Mucosa of descending colon (tissue), 3 donors: ENCODE data around the gene RPL34. TPM values are rescaled to one million over a fixed set of nuclear protein-coding genes. Genes with fewer than 3 reads are reported as not detected.

Experiments used
- ATAC-seq: fragments of 200-7000 bp; cut with Tn5 transposase; one replicate; pipeline ENCODE4 v1.9.1; 2020; ENCODE audit warnings: mild to moderate bottlenecking, moderate library complexity
- DNase-seq, 3 donors: peaks; one replicate each; pipeline ENCODE4 v3.0.0-alpha.2; 2020
- H3K36me3 ChIP-seq: fragments of 200-600 bp; one replicate; pipeline ENCODE4 v1.8.0; 2021; ENCODE audit warnings: low read depth, mild to moderate bottlenecking
- H3K4me1 ChIP-seq: fragments of 200-600 bp; one replicate; pipeline ENCODE4 v1.8.0; 2021; ENCODE audit warnings: low read depth, mild to moderate bottlenecking
- H3K4me3 ChIP-seq: fragments of 200-600 bp; one replicate; pipeline ENCODE4 v1.8.0; 2021; ENCODE audit warnings: mild to moderate bottlenecking
- H3K9me3 ChIP-seq: fragments of 200-600 bp; one replicate; pipeline ENCODE4 v1.8.0; 2021; ENCODE audit warnings: mild to moderate bottlenecking
- intact Hi-C, 2 donors: fragments of 100-400 bp; cut with DNase I in 1 of 2; cut with micrococcal nuclease in 1 of 2; formaldehyde crosslinking; loops; one replicate each; pipeline versions ENCODE4 v1.11.0 to v1.11.1; 2022; cut with DNase I, micrococcal nuclease
- total RNA-seq, 3 donors: library from RNA; stranded (reverse); fragmentation: NEBNext Ultra II Directional in 2 of 3; extraction: Animal tissue kit (Norgen Biotek cat#: 25700) in 2 of 3; gene quantifications; one replicate each; pipeline versions ENCODE4 v1.2.1 to v1.2.4, GENCODE V29; 2021 to 2023
- TF ChIP-seq, protein P1 (sequence below): fragments of 200-600 bp; IDR thresholded peaks from one replicate; pipeline ENCODE4 v1.8.0; 2022; ENCODE audit warnings: antibody characterized with exemption, mild to moderate bottlenecking
- donor health status: DM: no; HTN: no; CAD: no; lungs with moderate emphysema.
- donor health status: DM: no; HTN: no; CAD: no.
- donor health status: DM: no; HTN: yes; CAD: no.

The RPL34 gene
- total RNA-seq, 3 donors from 2014 or later = 835 to 932 (median 883) TPM

DNA sequence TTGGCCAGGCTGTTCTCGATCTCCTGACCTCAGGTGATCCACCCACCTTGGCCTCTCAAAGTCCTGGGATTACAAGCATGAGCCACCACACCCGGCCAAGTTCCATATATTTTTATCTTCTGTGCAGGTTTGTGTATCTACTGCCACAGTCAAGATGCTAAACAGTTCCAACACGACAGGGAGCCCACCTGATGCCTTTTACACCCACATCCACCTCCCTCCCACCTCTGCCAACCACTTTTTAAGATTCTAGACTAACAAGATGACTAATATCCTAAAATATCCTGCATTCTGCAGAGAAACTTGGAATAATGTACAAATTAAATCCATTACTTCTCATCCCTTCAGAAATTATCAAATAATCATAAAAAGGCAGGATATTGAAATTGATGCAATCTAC, 19.3 kb upstream of the RPL34 start:
- Histone ChIP-seq H3K4me3 (no peak overlapping the region), H3K4me1 (no peaks in the 10 kb centered on the region), H3K9me3 (no peaks in the 10 kb centered on the region), H3K36me3 (no peaks in the 10 kb centered on the region)
- intact Hi-C loops = no loop called here
- no peak for ATAC-seq
- DNase-seq = no peak
- TF ChIP-seq, protein P1, sequence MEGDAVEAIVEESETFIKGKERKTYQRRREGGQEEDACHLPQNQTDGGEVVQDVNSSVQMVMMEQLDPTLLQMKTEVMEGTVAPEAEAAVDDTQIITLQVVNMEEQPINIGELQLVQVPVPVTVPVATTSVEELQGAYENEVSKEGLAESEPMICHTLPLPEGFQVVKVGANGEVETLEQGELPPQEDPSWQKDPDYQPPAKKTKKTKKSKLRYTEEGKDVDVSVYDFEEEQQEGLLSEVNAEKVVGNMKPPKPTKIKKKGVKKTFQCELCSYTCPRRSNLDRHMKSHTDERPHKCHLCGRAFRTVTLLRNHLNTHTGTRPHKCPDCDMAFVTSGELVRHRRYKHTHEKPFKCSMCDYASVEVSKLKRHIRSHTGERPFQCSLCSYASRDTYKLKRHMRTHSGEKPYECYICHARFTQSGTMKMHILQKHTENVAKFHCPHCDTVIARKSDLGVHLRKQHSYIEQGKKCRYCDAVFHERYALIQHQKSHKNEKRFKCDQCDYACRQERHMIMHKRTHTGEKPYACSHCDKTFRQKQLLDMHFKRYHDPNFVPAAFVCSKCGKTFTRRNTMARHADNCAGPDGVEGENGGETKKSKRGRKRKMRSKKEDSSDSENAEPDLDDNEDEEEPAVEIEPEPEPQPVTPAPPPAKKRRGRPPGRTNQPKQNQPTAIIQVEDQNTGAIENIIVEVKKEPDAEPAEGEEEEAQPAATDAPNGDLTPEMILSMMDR = no peak

DNA sequence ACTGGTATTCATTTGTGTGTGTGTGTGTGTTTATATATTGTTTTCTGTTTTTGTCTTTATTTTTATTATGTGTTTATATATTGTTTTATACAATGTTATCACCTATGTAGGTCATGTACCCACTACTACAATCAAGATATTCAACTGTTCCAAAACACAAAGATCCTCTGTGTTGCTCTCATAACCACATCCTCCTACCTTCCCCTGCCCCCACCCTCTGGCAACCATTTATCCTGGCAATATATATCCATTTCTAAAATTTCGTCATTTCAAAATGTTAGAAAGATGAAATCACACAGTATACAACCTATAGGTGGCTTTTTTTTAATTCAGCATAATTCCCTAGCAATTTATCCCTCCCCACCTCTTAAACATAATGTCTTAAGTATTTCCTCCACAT, 18.8 kb upstream of the RPL34 start:
- H3K9me3 ChIP-seq = no peaks in the 10 kb centered on the region
- H3K4me1 ChIP-seq = no peaks in the 10 kb centered on the region
- ATAC-seq (peak; percentile 38), DNase-seq (no peak)
- H3K36me3 ChIP-seq = no peaks in the 10 kb centered on the region
- TF ChIP-seq, protein P1 = no peak
- intact Hi-C loops = no loop called here
- no peak overlapping the region for H3K4me3 ChIP-seq

DNA sequence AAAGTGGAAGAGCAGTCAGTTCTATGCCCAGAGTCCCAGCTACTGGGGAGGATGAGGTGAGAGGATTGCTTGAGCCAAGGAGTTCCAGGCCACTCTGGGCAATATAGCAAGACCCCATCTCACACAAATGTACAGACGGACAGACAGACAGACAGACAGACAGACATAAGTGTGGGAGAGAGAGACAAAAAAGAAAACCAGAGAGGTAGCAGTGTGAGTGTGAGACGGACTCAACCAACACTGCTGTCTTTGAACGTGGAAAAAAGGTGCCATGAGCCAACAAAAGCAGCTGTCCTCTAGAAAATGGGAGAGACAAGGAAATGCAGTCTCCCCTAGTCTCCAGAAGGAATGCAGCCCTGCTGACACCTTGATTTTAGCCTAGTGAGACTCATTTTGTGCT, 18.2 kb upstream of the RPL34 start:
- TF ChIP-seq, protein P1 = no peak
- H3K9me3 ChIP-seq = no peaks in the 10 kb centered on the region
- DNase-seq (no peak), ATAC-seq (no peak)
- no peaks in the 10 kb centered on the region for H3K36me3 ChIP-seq
- no peak overlapping the region for H3K4me3 ChIP-seq
- intact Hi-C loops = no loop called here
- H3K4me1 ChIP-seq = no peaks in the 10 kb centered on the region

- no peaks in the 10 kb centered on the region for H3K9me3 ChIP-seq
- intact Hi-C loops = no loop called here
- no peak for DNase-seq
- no peaks in the 10 kb centered on the region for H3K4me1 ChIP-seq
- no peaks in the 10 kb centered on the region for H3K36me3 ChIP-seq
- no peak for ATAC-seq
- H3K4me3 ChIP-seq = no peak overlapping the region
- TF ChIP-seq, protein P1 = no peak
These were observed 13.1 kb upstream of the RPL34 start for GRCh38 chr4:108607079-108607815.

GRCh38 chr4:108611365-108611764, 9.0 kb upstream of the RPL34 start:
- intact Hi-C loops = loop anchor here in 1 of 2 donors (5.0 kb wide), 1 partner anchor 439 kb away; no protein-coding TSS in a partner anchor
- ATAC-seq (no peak), DNase-seq (no peak)
- no peaks in the 10 kb centered on the region for H3K4me1 ChIP-seq
- TF ChIP-seq, protein P1 = no peak
- no peaks in the 10 kb centered on the region for H3K9me3 ChIP-seq
- no peaks in the 10 kb centered on the region for H3K36me3 ChIP-seq
- no peak overlapping the region for H3K4me3 ChIP-seq
